Brain microvascular endothelial cell (primary cell): ENCODE measurements around the gene BCL6B.

Experiments
- DNase-seq: peaks from one replicate; pipeline ENCODE4 v3.0.0-alpha.2; 2020
- H3K27ac ChIP-seq: fragments of 250-450 bp; sonication (Bioruptor Pico); 2 replicates; pipeline ENCODE4 v1.5.1; 2020; ENCODE audit warnings: mild to moderate bottlenecking, moderate library complexity
- H3K27me3 ChIP-seq: fragments of 250-450 bp; sonication (Bioruptor Pico); replicated peaks from 2 replicates; pipeline ENCODE4 v1.5.1; 2020; ENCODE audit warnings: mild to moderate bottlenecking
- H3K36me3 ChIP-seq: fragments of 250-450 bp; sonication (Bioruptor Pico); replicated peaks from 2 replicates; pipeline ENCODE4 v1.5.1; 2020; ENCODE audit warnings: mild to moderate bottlenecking
- H3K4me3 ChIP-seq: 2 replicates; pipeline ENCODE4 v1.5.1; 2011; ENCODE audit warnings: low read depth, mild to moderate bottlenecking, control low read depth, low read length, moderate library complexity
- CTCF ChIP-seq: IDR thresholded peaks from 2 replicates; pipeline ENCODE4 v1.5.1; 2011; ENCODE audit warnings: low read depth, mild to moderate bottlenecking, moderate library complexity, low read length, control low read depth, inconsistent platforms; ENCODE audit errors: missing control alignments
- in situ Hi-C: cut with HindIII; loops from 2 replicates; pipeline ENCODE4 v1.10.0; 2017; ENCODE audit warnings: low sequenced_read_pairs, low pct_ligation_motif_present

The BCL6B gene

GRCh38 chr17:7063518-7064094 lies 40.8 kb downstream of the BCL6B start:
- no peak for TF ChIP-seq CTCF
- in situ Hi-C loops, result loop anchor here (25.0 kb wide), 1 partner anchor 124 kb away; the partner anchor contains the start of gene ASGR1
- Histone ChIP-seq H3K27me3 (no peaks in the 10 kb centered on the region), H3K27ac (no peak overlapping the region), H3K4me3 (no peak overlapping the region), H3K36me3 (no peaks in the 10 kb centered on the region)
- DNase-seq, result no peak

- H3K36me3 ChIP-seq, result no peaks in the 10 kb centered on the region
- in situ Hi-C loops, result loop anchor here (25.0 kb wide), 1 partner anchor 123 kb away; the partner anchor contains the start of gene ASGR1
- no peak for TF ChIP-seq CTCF
- H3K27ac ChIP-seq, result no peak overlapping the region
- no peak for DNase-seq
- H3K4me3 ChIP-seq, result no peak overlapping the region
- no peaks in the 10 kb centered on the region for H3K27me3 ChIP-seq
Measured at GRCh38 chr17:7064261-7064660, 41.4 kb downstream of the BCL6B start.

GRCh38 chr17:7067198-7067597 lies 44.3 kb downstream of the BCL6B start:
- Histone ChIP-seq H3K36me3 (no peaks in the 10 kb centered on the region), H3K4me3 (no peak overlapping the region), H3K27ac (no peak overlapping the region), H3K27me3 (no peaks in the 10 kb centered on the region)
- in situ Hi-C loops, result loop anchor here (25.0 kb wide), 1 partner anchor 120 kb away; the partner anchor contains the start of gene ASGR1
- no peak for DNase-seq
- TF ChIP-seq CTCF, result no peak

- Histone ChIP-seq H3K27me3 (no peaks in the 10 kb centered on the region), H3K4me3 (no peak overlapping the region)
- TF ChIP-seq CTCF, result no peak
Measured at GRCh38 chr17:7068268-7068667, 45.4 kb downstream of the BCL6B start.

GRCh38 chr17:7070712-7071111 lies 47.9 kb downstream of the BCL6B start:
- no peak for DNase-seq
- in situ Hi-C loops, result loop anchor here (25.0 kb wide), 1 partner anchor 117 kb away; the partner anchor contains the start of gene ASGR1
- H3K36me3 ChIP-seq, result no peaks in the 10 kb centered on the region
- H3K4me3 ChIP-seq, result no peak overlapping the region
- no peaks in the 10 kb centered on the region for H3K27me3 ChIP-seq
- no peak for TF ChIP-seq CTCF
- no peak overlapping the region for H3K27ac ChIP-seq

More at GRCh38 chr17:7068268-7068667, 45.4 kb downstream of the BCL6B start:
- Histone ChIP-seq H3K27ac (no peak overlapping the region), H3K36me3 (no peaks in the 10 kb centered on the region)
- no peak for DNase-seq
- in situ Hi-C loops, result loop anchor here (25.0 kb wide), 1 partner anchor 119 kb away; the partner anchor contains the start of gene ASGR1

GRCh38 chr17:7072406-7072805 lies 49.6 kb downstream of the BCL6B start:
- H3K4me3 ChIP-seq, result no peak overlapping the region
- in situ Hi-C loops, result loop anchor here (25.0 kb wide), 1 partner anchor 115 kb away; the partner anchor contains the start of gene ASGR1
- TF ChIP-seq CTCF, result no peak
- no peak for DNase-seq
- H3K27ac ChIP-seq, result no peak overlapping the region
- H3K27me3 ChIP-seq, result no peaks in the 10 kb centered on the region
- no peaks in the 10 kb centered on the region for H3K36me3 ChIP-seq
